HG03060 (cell line): ENCODE measurements around the gene SULT2A1.
"Not testable (repeated sequence)": the region's sequence is repeated elsewhere in the genome, so short reads cannot be mapped to it uniquely, and the experiment has no call there.

Experiments
- ATAC-seq: cut with Tn5 transposase; IDR thresholded peaks from one replicate; pipeline ENCODE4 v1.9.1; 2021; ENCODE audit warnings: low read depth, moderate number of reproducible peaks; ENCODE audit not compliant: unreplicated experiment

SULT2A1 gene, protein sequence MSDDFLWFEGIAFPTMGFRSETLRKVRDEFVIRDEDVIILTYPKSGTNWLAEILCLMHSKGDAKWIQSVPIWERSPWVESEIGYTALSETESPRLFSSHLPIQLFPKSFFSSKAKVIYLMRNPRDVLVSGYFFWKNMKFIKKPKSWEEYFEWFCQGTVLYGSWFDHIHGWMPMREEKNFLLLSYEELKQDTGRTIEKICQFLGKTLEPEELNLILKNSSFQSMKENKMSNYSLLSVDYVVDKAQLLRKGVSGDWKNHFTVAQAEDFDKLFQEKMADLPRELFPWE

DNA sequence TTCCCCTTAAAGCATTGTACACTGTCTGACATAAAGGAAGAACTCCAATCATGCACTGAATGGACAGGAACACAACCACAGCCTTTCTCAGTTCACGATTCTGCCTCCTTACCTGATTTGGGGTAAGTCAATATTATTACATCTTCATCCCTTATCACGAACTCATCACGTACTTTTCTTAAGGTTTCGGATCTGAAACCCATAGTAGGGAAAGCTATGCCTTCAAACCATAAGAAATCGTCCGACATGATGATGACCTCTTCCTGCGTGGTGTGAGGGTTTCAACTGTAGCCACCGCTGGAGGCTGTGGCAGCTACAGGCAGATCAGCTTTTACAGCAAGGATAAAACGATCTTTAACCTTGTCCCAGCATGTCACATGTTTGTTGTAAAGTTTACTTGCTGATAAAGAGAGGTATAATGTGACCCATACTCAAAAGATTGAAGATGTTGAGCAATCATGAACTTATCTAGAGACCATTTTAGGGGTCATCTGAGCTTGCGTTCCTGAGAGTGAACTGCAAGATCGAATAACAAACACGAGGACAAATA lies at the start of gene SULT2A1:
Gene SULT2A1 (minus strand): TSS at position 306 of the 550 bp plus-strand sequence. CDS start 58 bp downstream, at position 248.
- ATAC-seq, result no peak

GRCh38 chr19:47928581-47928980 lies 42.5 kb upstream of the SULT2A1 start:
- ATAC-seq, result not testable (repeated sequence)

GRCh38 chr19:47920107-47920506 lies 34.0 kb upstream of the SULT2A1 start:
- ATAC-seq, result not testable (repeated sequence)

- ATAC-seq, result not testable (repeated sequence)
Observed at GRCh38 chr19:47910191-47910590, 24.1 kb upstream of the SULT2A1 start.

DNA sequence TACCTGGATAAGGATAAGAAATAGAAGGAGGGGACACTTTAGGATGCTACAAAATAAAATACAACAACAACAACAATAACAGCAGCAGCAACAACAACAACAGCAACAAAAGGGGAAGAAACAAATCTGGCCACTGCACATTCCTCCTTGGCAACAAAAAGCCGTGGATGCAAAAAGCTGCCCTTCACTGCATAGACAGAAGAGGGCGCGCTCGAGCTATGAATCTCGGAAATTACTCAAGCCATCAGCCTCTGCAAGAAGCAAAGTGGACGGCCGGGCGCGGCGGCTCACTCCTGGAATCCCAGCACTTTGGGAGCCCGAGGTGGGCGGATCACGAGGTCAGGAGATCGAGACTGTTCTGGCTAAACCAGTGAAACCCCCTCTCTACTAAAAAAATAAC lies 23.2 kb upstream of the SULT2A1 start:
- ATAC-seq, result not testable (repeated sequence)

- ATAC-seq, result no peak
Observed at GRCh38 chr19:47901370-47901769, 15.3 kb upstream of the SULT2A1 start.

- ATAC-seq, result no peak
Observed at GRCh38 chr19:47899335-47899734, 13.2 kb upstream of the SULT2A1 start.

GRCh38 chr19:47897861-47898260 lies 11.7 kb upstream of the SULT2A1 start:
- ATAC-seq, result no peak

GRCh38 chr19:47896773-47897172 lies 10.7 kb upstream of the SULT2A1 start:
- no peak for ATAC-seq

DNA sequence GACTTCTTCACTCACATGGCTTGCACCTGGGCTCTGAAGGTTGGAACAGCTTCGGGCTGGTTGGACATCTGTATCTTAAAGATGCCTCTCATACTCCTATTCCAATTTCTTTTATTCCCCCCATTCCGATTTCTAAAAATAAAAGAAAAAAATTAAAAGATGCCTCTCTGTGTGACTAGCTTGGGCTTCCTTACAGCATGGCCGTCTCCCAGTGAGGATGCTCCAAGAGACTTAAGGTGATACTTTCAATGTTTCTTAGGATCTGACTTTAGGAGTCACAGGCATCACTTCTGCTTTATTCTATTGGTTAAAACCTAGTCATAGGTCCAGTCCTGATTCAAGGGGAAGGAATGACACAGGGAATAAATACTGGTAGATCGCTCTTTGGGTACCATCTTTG lies 9.9 kb upstream of the SULT2A1 start:
- no peak for ATAC-seq

DNA sequence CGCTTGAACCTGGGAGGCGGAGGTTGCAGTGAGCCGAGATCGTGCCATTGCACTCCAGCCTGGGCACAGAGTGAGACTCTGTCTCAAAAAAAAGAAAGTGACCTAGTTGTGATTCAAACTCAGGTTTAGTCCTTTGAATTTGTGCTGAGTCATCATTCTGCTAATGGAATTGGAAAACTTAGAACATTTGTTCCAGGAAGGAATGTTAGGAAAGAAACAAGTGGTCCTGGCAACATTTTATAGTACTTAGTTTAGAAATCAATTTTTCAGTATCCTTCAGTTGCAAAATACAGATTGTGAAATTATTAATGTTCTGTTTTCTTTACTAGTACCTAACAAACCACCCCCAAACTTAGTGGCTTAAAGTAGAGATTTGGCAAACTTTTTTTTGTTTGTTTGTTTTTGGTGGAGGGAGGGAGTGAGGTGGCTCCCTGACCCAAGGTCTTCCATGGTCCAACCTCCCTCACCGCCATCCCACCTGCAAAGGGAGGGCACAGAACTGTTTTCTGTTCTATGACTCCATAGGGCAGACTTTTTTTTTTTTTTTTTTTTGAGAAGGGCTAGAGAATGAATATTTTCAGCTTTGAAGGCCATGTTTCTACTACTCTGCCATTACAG lies 9.2 kb upstream of the SULT2A1 start:
- no peak for ATAC-seq

GRCh38 chr19:47891923-47892666 lies 6.0 kb upstream of the SULT2A1 start:
- no peak for ATAC-seq

GRCh38 chr19:47891622-47891922 lies 5.5 kb upstream of the SULT2A1 start:
- no peak for ATAC-seq

DNA sequence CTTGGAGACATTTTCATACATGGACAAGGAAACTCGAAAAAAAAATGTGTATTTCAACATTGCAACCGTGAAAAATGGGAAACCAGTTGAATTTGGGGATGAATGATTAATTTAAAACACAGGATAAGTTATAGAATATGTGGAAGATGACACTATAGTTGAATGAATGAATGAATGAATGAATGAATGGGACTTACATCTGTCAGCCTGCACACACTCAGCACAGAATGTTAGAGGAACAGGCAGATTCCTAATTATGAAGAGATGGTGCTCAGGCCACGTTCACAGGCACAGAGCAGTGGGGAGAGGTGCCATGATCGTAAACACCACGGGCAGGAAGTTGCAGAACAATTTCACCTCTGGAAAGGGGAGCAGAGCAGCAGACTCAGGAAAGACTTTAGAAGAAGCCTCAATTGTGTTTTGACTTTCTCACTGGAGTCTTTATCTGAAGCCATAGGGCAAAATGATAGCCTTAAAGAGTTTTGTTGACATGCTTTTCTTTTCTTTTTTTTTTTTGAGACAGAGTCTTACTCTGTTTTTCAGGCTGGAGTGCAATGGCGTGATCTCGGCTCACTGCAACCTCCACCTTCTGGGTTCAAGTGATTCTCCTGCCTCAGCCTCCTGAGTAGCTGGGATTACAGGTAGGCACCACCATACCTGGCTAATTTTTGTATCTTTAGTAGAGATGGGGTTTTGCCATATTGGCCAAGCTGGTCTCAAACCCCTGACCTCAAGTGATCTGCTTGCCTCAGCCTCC lies 4.9 kb upstream of the SULT2A1 start:
- ATAC-seq, result no peak

- ATAC-seq, result no peak
Observed at GRCh38 chr19:47885067-47885463, 1.1 kb downstream of the SULT2A1 start.

DNA sequence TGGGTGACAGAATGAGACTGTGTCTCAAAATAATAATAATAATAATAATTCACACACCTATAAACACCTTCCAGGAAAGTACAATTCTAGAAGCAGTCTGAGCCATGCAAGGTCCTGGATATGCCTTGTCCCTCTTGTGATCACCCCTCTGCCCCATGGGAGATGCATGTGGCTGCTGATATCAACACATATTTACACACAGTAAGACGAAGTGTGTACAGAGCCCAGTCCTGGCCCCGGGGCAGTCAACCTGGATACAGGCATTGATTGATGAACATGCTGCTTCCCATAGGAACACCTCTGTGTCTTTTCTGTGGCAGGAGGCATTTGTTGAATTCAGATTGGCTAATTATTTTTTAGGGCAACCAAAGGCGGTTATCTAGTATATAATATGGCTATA lies 3.2 kb downstream of the SULT2A1 start:
- ATAC-seq, result no peak

DNA sequence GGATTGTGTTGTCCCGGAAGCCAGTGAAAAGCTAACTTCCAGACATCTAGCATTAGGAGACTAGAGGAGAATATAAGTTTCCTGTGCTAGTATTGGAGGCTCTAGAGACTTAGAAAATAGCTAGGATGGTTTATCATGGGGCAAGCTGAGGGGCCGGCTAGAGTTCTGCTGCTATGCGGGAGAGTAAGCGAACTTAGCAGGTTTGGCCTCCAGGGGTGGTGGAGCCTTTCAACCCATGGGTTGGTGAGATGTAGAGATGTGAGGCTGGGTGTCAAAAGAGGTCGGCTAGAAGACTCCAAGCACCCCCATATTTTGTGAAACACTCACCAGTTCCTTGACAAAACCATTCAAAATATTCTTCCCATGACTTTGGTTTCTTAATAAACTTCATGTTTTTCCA lies 4.4 kb downstream of the SULT2A1 start:
- no peak for ATAC-seq

GRCh38 chr19:47879385-47879784 lies 6.7 kb downstream of the SULT2A1 start:
- ATAC-seq, result not testable (repeated sequence)

GRCh38 chr19:47878906-47879305 lies 7.2 kb downstream of the SULT2A1 start:
- ATAC-seq, result no peak

DNA sequence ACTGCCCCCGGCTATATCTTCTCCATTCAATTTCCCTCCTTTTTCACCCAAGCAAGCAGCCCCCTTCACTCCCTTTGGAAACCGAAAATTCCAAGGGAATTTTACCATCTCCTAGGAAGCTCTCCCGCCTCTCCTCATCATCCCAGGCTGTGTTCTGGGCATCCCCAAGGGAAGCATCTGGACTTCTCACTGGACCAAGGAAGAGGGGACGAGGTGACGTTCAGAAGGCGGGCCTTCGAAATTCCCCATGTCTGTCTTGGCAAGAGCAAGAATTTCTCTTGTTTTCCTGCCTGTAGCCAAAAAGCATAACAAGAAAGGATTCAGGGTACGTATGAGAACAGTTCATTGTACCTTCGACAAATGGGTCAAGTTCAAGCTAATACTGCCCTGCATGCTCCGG lies 20.9 kb downstream of the SULT2A1 start:
- no peak for ATAC-seq

- ATAC-seq, result no peak
Observed at GRCh38 chr19:47863514-47863936, 22.6 kb downstream of the SULT2A1 start.
